OCI-LY1 (cell line): ENCODE data around the gene TBC1D22B.

ENCODE experiments used
- H2AFZ ChIP-seq: fragments of 200-600 bp; sonication (generic), shearing (Covaris generic); 2 replicates; pipeline ENCODE4 v1.6.0; 2014; ENCODE audit warnings: antibody characterized with exemption, mild to moderate bottlenecking, low read length
- H3F3A ChIP-seq: fragments of 200-600 bp; sonication (generic), shearing (Covaris generic); 2 replicates; pipeline ENCODE4 v1.6.0; 2014; ENCODE audit warnings: mild to moderate bottlenecking, antibody characterized with exemption, low read length, moderate library complexity; ENCODE audit not compliant: insufficient read depth
- H3K27ac ChIP-seq: fragments of 200-600 bp; sonication (generic); 2 replicates; pipeline ENCODE4 v1.5.1; 2014; ENCODE audit warnings: low read length, mixed run types, mild to moderate bottlenecking, low read depth; ENCODE audit not compliant: poor library complexity, severe bottlenecking
- H3K27me3 ChIP-seq: fragments of 200-600 bp; sonication (generic); 2 replicates; pipeline ENCODE4 v1.6.0; 2014; ENCODE audit warnings: antibody characterized with exemption, mild to moderate bottlenecking, low read length, moderate library complexity; ENCODE audit not compliant: insufficient read depth
- H3K36me3 ChIP-seq: fragments of 200-600 bp; sonication (generic); 2 replicates; pipeline ENCODE4 v1.6.1; 2014; ENCODE audit warnings: mild to moderate bottlenecking, antibody characterized with exemption, low read length, moderate library complexity, mixed read lengths; ENCODE audit not compliant: insufficient read depth
- H3K4me1 ChIP-seq: fragments of 200-600 bp; sonication (generic); 2 replicates; pipeline ENCODE4 v1.5.1; 2014; ENCODE audit warnings: mild to moderate bottlenecking, low read length, moderate library complexity; ENCODE audit not compliant: insufficient read depth, severe bottlenecking
- H3K4me2 ChIP-seq: fragments of 200-600 bp; sonication (generic), shearing (Covaris generic); 2 replicates; pipeline ENCODE4 v1.6.1; 2014; ENCODE audit warnings: low read length
- H3K4me3 ChIP-seq: fragments of 200-600 bp; sonication (generic); 2 replicates; pipeline ENCODE4 v1.5.1; 2014; ENCODE audit warnings: low read length, low read depth, mild to moderate bottlenecking, mixed read lengths; ENCODE audit not compliant: poor library complexity, severe bottlenecking
- H3K79me2 ChIP-seq: fragments of 200-600 bp; shearing (Covaris generic); 2 replicates; pipeline ENCODE4 v1.6.1; 2016; ENCODE audit warnings: mixed run types, low read length, mixed read lengths; ENCODE audit not compliant: insufficient read depth
- H3K9ac ChIP-seq: fragments of 200-600 bp; sonication (generic), shearing (Covaris generic); 2 replicates; pipeline ENCODE4 v1.6.1; 2014; ENCODE audit warnings: mild to moderate bottlenecking, low read length, mixed read lengths
- H3K9me2 ChIP-seq: fragments of 200-600 bp; sonication (generic), shearing (Covaris generic); 2 replicates; pipeline ENCODE4 v1.6.1; 2014; ENCODE audit warnings: low read depth, mild to moderate bottlenecking, low read length, mixed read lengths
- H3K9me3 ChIP-seq: fragments of 200-600 bp; shearing (Covaris generic); 2 replicates; pipeline ENCODE4 v1.6.1; 2014; ENCODE audit warnings: low read length, mixed read lengths
- H4K20me1 ChIP-seq: fragments of 200-600 bp; sonication (generic), shearing (Covaris generic); 2 replicates; pipeline ENCODE4 v1.6.0; 2016; ENCODE audit warnings: mild to moderate bottlenecking, low read length; ENCODE audit not compliant: insufficient read depth
- CTCF ChIP-seq: fragments of 200-600 bp; sonication (generic), shearing (Covaris generic); IDR thresholded peaks from 2 replicates; pipeline ENCODE4 v1.5.1; 2017; ENCODE audit warnings: mild to moderate bottlenecking, antibody characterized with exemption, low read length, moderate library complexity, mixed read lengths
- EZH2 ChIP-seq: fragments of 200-600 bp; sonication (generic), shearing (Covaris generic); IDR thresholded peaks from 2 replicates; pipeline ENCODE4 v1.8.0; 2017; ENCODE audit warnings: borderline replicate concordance, mixed run types, mild to moderate bottlenecking, antibody characterized with exemption, low read length, moderate library complexity, mixed read lengths

The TBC1D22B gene

GRCh38 chr6:37230104-37230503 lies 27.5 kb upstream of the TBC1D22B start:
- no peaks in the 10 kb centered on the region for H3K27me3 ChIP-seq
- no peak overlapping the region for H3K4me3 ChIP-seq
- TF ChIP-seq EZH2 (no peak), CTCF (no peak)
- H3K4me1 ChIP-seq: no peaks in the 10 kb centered on the region
- no peak overlapping the region for H3K9ac ChIP-seq
- no peak overlapping the region for H3K4me2 ChIP-seq
- no peaks in the 10 kb centered on the region for H3F3A ChIP-seq
- H2AFZ ChIP-seq: no peak overlapping the region
- H3K79me2 ChIP-seq: no peaks in the 10 kb centered on the region
- H3K27ac ChIP-seq: no peak overlapping the region
- no peaks in the 10 kb centered on the region for H3K36me3 ChIP-seq
- H3K9me3 ChIP-seq: no peaks in the 10 kb centered on the region
- no peaks in the 10 kb centered on the region for H3K9me2 ChIP-seq
- no peaks in the 10 kb centered on the region for H4K20me1 ChIP-seq

- H3K9ac ChIP-seq: no peak overlapping the region
- H2AFZ ChIP-seq: no peak overlapping the region
- H3K9me2 ChIP-seq: no peaks in the 10 kb centered on the region
- no peaks in the 10 kb centered on the region for H3K27me3 ChIP-seq
- H3K4me2 ChIP-seq: no peak overlapping the region
- no peak overlapping the region for H3K4me3 ChIP-seq
- no peak overlapping the region for H3K27ac ChIP-seq
- TF ChIP-seq EZH2 (no peak), CTCF (no peak)
- no peaks in the 10 kb centered on the region for H3K4me1 ChIP-seq
- H3K36me3 ChIP-seq: no peaks in the 10 kb centered on the region
- no peaks in the 10 kb centered on the region for H3K79me2 ChIP-seq
- H3K9me3 ChIP-seq: no peaks in the 10 kb centered on the region
- H3F3A ChIP-seq: no peaks in the 10 kb centered on the region
- no peaks in the 10 kb centered on the region for H4K20me1 ChIP-seq
Measured at GRCh38 chr6:37232430-37233017, 25.0 kb upstream of the TBC1D22B start.

- Histone ChIP-seq H3F3A (no peaks in the 10 kb centered on the region), H3K4me1 (no peaks in the 10 kb centered on the region), H3K9ac (no peak overlapping the region), H3K4me2 (no peak overlapping the region), H2AFZ (no peak overlapping the region), H3K9me3 (no peaks in the 10 kb centered on the region), H3K27ac (no peak overlapping the region), H3K4me3 (no peak overlapping the region), H3K36me3 (no peaks in the 10 kb centered on the region), H3K79me2 (no peaks in the 10 kb centered on the region), H4K20me1 (no peaks in the 10 kb centered on the region), H3K9me2 (no peaks in the 10 kb centered on the region), H3K27me3 (no peaks in the 10 kb centered on the region)
- no peak for TF ChIP-seq EZH2
- no peak for TF ChIP-seq CTCF
Measured at GRCh38 chr6:37233541-37233940, 24.0 kb upstream of the TBC1D22B start.
